Astrocyte of the cerebellum (primary cell): ENCODE data around the gene SNRNP48.

Experiments used
- DNase-seq: peaks from one replicate; pipeline ENCODE4 v3.0.0-alpha.2; 2011; ENCODE audit warnings: low read depth
- H3K4me3 ChIP-seq: 2 replicates; pipeline ENCODE4 v1.5.1; 2011; ENCODE audit warnings: mild to moderate bottlenecking, low read depth, low read length, moderate library complexity
- in situ Hi-C: cut with HindIII; loops from 2 replicates; pipeline ENCODE4 v1.10.0; 2017; ENCODE audit warnings: low sequenced_read_pairs
- TF ChIP-seq, protein P1 (sequence below): IDR thresholded peaks from 2 replicates; pipeline ENCODE4 v1.5.1; 2012; ENCODE audit warnings: low read length, low read depth, moderate library complexity, mild to moderate bottlenecking; ENCODE audit errors: missing control alignments

Gene SNRNP48

DNA sequence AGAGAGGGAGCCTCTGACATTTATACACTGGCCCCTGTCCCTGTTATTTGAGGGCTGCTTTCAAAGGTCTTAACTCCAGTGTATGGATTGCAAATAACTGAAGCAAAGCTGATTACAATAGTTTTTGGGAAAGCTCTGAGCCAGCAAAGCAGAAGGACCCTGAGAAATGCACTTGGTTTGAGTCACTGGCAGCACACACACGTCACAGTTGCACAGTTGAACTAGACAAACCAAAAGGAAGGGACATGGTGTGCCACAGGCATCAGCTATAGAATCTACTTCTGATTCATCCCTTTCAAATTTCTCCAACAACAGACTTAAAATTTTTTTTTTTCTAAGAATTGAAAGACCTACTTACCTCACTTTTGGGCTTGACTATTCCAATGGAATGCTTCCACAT is 56.4 kb downstream of the SNRNP48 start:
- in situ Hi-C loops: no loop called here
- no peak overlapping the region for H3K4me3 ChIP-seq
- TF ChIP-seq, protein P1, sequence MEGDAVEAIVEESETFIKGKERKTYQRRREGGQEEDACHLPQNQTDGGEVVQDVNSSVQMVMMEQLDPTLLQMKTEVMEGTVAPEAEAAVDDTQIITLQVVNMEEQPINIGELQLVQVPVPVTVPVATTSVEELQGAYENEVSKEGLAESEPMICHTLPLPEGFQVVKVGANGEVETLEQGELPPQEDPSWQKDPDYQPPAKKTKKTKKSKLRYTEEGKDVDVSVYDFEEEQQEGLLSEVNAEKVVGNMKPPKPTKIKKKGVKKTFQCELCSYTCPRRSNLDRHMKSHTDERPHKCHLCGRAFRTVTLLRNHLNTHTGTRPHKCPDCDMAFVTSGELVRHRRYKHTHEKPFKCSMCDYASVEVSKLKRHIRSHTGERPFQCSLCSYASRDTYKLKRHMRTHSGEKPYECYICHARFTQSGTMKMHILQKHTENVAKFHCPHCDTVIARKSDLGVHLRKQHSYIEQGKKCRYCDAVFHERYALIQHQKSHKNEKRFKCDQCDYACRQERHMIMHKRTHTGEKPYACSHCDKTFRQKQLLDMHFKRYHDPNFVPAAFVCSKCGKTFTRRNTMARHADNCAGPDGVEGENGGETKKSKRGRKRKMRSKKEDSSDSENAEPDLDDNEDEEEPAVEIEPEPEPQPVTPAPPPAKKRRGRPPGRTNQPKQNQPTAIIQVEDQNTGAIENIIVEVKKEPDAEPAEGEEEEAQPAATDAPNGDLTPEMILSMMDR: no peak
- no peak for DNase-seq

- TF ChIP-seq, protein P1: no peak
- DNase-seq: no peak
- in situ Hi-C loops: no loop called here
- H3K4me3 ChIP-seq: no peak overlapping the region
Observed at GRCh38 chr6:7647504-7647903, 57.5 kb downstream of the SNRNP48 start.

- no peak for DNase-seq
- H3K4me3 ChIP-seq: no peak overlapping the region
- in situ Hi-C loops: no loop called here
- TF ChIP-seq, protein P1: no peak
Observed at GRCh38 chr6:7649037-7649810, 59.2 kb downstream of the SNRNP48 start.

GRCh38 chr6:7650878-7651277 is 60.9 kb downstream of the SNRNP48 start:
- no peak overlapping the region for H3K4me3 ChIP-seq
- TF ChIP-seq, protein P1: no peak
- no peak for DNase-seq
- in situ Hi-C loops: no loop called here

DNA sequence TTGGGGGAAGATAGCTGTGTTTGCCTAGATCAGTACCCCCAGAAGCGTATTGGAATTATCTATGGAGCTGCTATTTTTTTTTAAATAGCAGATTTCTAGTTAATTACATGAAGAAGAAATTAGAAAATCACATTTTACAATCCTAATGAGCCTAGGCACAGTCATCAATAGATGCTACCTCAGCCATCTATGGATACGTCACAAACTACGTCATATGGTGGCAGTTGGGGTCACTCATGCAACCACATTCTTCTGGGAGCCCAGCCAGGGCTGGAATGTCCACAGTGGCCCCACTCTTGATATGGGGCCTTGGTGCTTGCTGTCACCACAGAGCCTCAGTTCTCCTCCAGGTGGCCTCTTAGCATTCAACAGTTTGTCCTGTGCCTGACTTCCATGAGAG is 63.0 kb downstream of the SNRNP48 start:
- no peak for DNase-seq
- in situ Hi-C loops: no loop called here
- H3K4me3 ChIP-seq: no peak overlapping the region
- TF ChIP-seq, protein P1: no peak

GRCh38 chr6:7656355-7656754 is 66.4 kb downstream of the SNRNP48 start:
- in situ Hi-C loops: no loop called here
- no peak for DNase-seq
- H3K4me3 ChIP-seq: no peak overlapping the region
- TF ChIP-seq, protein P1: no peak
